ENCODE results near the gene GRIK4. TPM values are rescaled to one million over a fixed set of nuclear protein-coding genes. Genes with fewer than 3 reads are reported as not detected.
A peak's percentile ranks its signal among the peaks of the same experiment; 100 is the strongest.

Gene GRIK4
- polyA plus RNA-seq, 1 of the 3 experiments (the other 2 are of a cell fraction): 0.03 TPM

- no peaks in the 10 kb centered on the region for H3K27me3 ChIP-seq (ENCODE audit: insufficient read depth)
- TF ChIP-seq EP300 (IDR thresholded peaks at IDR 0.05; ENCODE audit: borderline replicate concordance in 1 of 2, low read depth in 1 of 2, low read length in 1 of 2) (no peak), GATA2 (CRISPR knock-in tag; IDR thresholded peaks at IDR 0.05) (peak; percentile 4; the same call in 1 of the 2 replicates), REST (IDR thresholded peaks at IDR 0.05; ENCODE audit: low read depth, low read length) (no peak), SIN3A (IDR thresholded peaks at IDR 0.05; ENCODE audit: borderline replicate concordance, low read depth, low read length) (no peak)
- 48% methylated on average over 6 of the region's 10 CpGs for WGBS (ENCODE audit: low lambda C conversion rate)
- CTCF ChIA-PET: interaction anchor here (0.6 to 3.0 kb wide), 6 partner anchors 23 to 759 kb away, joined by 3 to 12 read pairs (median 5); no protein-coding TSS in a partner anchor
- peak overlapping the region in 1 of 2 experiments; percentile 94; a peak in 2 of 4 replicates for H3K27ac ChIP-seq (ENCODE audit: low read depth in 2 of 2, low read length in 1 of 2)
- H3K4me3 ChIP-seq (ENCODE audit: low read depth in 2 of 2, low read length in 1 of 2): no peak overlapping the region
- H3K36me3 ChIP-seq (replicated peaks in 1 of 2; ENCODE audit: control insufficient read depth in 1 of 2, insufficient read depth in 2 of 2, low read length in 1 of 2): no peaks in the 10 kb centered on the region
- H3K79me2 ChIP-seq (ENCODE audit: insufficient read depth): no peaks in the 10 kb centered on the region
- no peak overlapping the region for H2AFZ ChIP-seq (ENCODE audit: low read depth)
- H3K4me1 ChIP-seq (ENCODE audit: control insufficient read depth in 1 of 2, insufficient read depth in 2 of 2, low read depth in 1 of 2, low read length in 1 of 2): peaks cover 0 to 44% of the 10 kb centered on the region in 2 experiments; a peak in 2 of 4 replicates
- POLR2A ChIA-PET: interaction anchor here (0.6 kb wide), 1 partner anchor 1093 kb away, joined by 3 read pairs; no protein-coding TSS in a partner anchor
- H3K9me3 ChIP-seq: no peaks in the 10 kb centered on the region
- H3K4me2 ChIP-seq: no peak overlapping the region
- no peak overlapping the region for H3K9ac ChIP-seq
- no peaks in the 10 kb centered on the region for H4K20me1 ChIP-seq (ENCODE audit: insufficient read depth)
- DNase-seq: no peak
- no peaks in the 10 kb centered on the region for H3K9me2 ChIP-seq
- H3F3A ChIP-seq (replicated peaks; ENCODE audit: insufficient read depth): no peaks in the 10 kb centered on the region
These were observed 227.0 kb downstream of the GRIK4 start for GRCh38 chr11:120738516-120739046.

GRCh38 chr11:120739780-120740179 is 228.2 kb downstream of the GRIK4 start:
- 9% methylated on average over 3 of the region's 3 CpGs for WGBS (ENCODE audit: low lambda C conversion rate)
- no peaks in the 10 kb centered on the region for H3K27me3 ChIP-seq (ENCODE audit: insufficient read depth)
- TF ChIP-seq NRF1 (IDR thresholded peaks at IDR 0.05; ENCODE audit: low read depth, low read length): no peak
- peak; percentile 35; the same call in 1 of the 2 replicates for TF ChIP-seq MXI1 (IDR thresholded peaks at IDR 0.05; ENCODE audit: low read depth, low read length)
- peak; percentile 4; the same call in 1 of the 2 replicates for TF ChIP-seq RAD21 (IDR thresholded peaks at IDR 0.05; ENCODE audit: low read length)
- TF ChIP-seq IRF3 (IDR thresholded peaks at IDR 0.05; ENCODE audit: low read depth, low read length): no peak
- no peak for TF ChIP-seq EZH2phosphoT487 (IDR thresholded peaks at IDR 0.05; ENCODE audit: borderline replicate concordance, low read depth)
- TF ChIP-seq REST (IDR thresholded peaks at IDR 0.05; ENCODE audit: low read depth, low read length): no peak
- no peak for TF ChIP-seq TAF1 (IDR thresholded peaks at IDR 0.05; ENCODE audit: borderline replicate concordance, low read depth, low read length)
- peak; percentile 68; the same call in 1 of the 2 replicates for TF ChIP-seq TCF12 (IDR thresholded peaks at IDR 0.05)
- TF ChIP-seq GABPA (IDR thresholded peaks at IDR 0.05; ENCODE audit: low read depth): no peak
- no peak for TF ChIP-seq CTCF (IDR thresholded peaks at IDR 0.05)
- no peak for TF ChIP-seq ELF1 (IDR thresholded peaks at IDR 0.05)
- peak; percentile 90 for TF ChIP-seq CHD2 (IDR thresholded peaks at IDR 0.05; ENCODE audit: low read length, partially characterized antibody)
- peak; percentile 98 for TF ChIP-seq GATA2 (CRISPR knock-in tag; IDR thresholded peaks at IDR 0.05)

More at GRCh38 chr11:120739780-120740179, 228.2 kb downstream of the GRIK4 start:
- H3F3A ChIP-seq (replicated peaks; ENCODE audit: insufficient read depth): no peaks in the 10 kb centered on the region
- H3K9me3 ChIP-seq: no peaks in the 10 kb centered on the region
- no peak overlapping the region for H3K4me3 ChIP-seq (ENCODE audit: low read depth in 2 of 2, low read length in 1 of 2)
- peaks cover 0 to 55% of the 10 kb centered on the region in 2 experiments; a peak in 2 of 4 replicates for H3K4me1 ChIP-seq (ENCODE audit: control insufficient read depth in 1 of 2, insufficient read depth in 2 of 2, low read depth in 1 of 2, low read length in 1 of 2)
- H3K79me2 ChIP-seq (ENCODE audit: insufficient read depth): no peaks in the 10 kb centered on the region
- POLR2A ChIA-PET: interaction anchor here (0.7 to 0.9 kb wide), 3 partner anchors 9 to 402 kb away, joined by 3 to 4 read pairs (median 3); no protein-coding TSS in a partner anchor
- H4K20me1 ChIP-seq (ENCODE audit: insufficient read depth): no peaks in the 10 kb centered on the region
- H2AFZ ChIP-seq (ENCODE audit: low read depth): no peak overlapping the region
- H3K27ac ChIP-seq (ENCODE audit: low read depth in 2 of 2, low read length in 1 of 2): peak overlapping the region in 1 of 2 experiments; percentile 96; a peak in 2 of 4 replicates
- H3K9ac ChIP-seq: no peak overlapping the region
- no peaks in the 10 kb centered on the region for H3K9me2 ChIP-seq
- H3K36me3 ChIP-seq (replicated peaks in 1 of 2; ENCODE audit: control insufficient read depth in 1 of 2, insufficient read depth in 2 of 2, low read length in 1 of 2): no peaks in the 10 kb centered on the region
- peak; percentile 82 for DNase-seq
- CTCF ChIA-PET: interaction anchor here (0.6 to 3.0 kb wide), 14 partner anchors 10 to 660 kb away, joined by 3 to 12 read pairs (median 4); partner anchors contain the start of gene GRIK4
- H3K4me2 ChIP-seq: no peak overlapping the region

All from SK-N-SH (cell line).